Activated T-helper 17 cell treated with anti-CD3 and anti-CD28 coated beads, Interleukin-2, amount 50 U/mL, for 72 hours (primary cell): Measurements from ENCODE around the gene CCNK. TPM values are rescaled to one million over a fixed set of nuclear protein-coding genes. Genes with fewer than 3 reads are reported as not detected.

Source experiments
- total RNA-seq, 2 donors: library from RNA; stranded (reverse); gene quantifications; one replicate each; pipeline ENCODE4 v1.2.3, GENCODE V29; 2022

Gene CCNK
- total RNA-seq, 2 donors from 2014 or later, result 65.7 to 89.0 TPM

Other genes starting within 250 kb of the CCNK start
- 10 to 100 TPM; 51.4 to 52.9 TPM for gene BCL11B, start 209.2 kb upstream of the CCNK start, total RNA-seq
- 10 to 100 TPM; 32.8 to 53.2 TPM for gene SETD3, start 550 bp upstream of the CCNK start, total RNA-seq
- 1 to 10 TPM; 2.8 to 3.4 TPM for gene CCDC85C, start 122.8 kb downstream of the CCNK start, total RNA-seq
- under 1 TPM in 1 of 2 donors, not detected in 1; 0.19 TPM for gene HHIPL1, start 163.7 kb downstream of the CCNK start, total RNA-seq
- under 1 TPM; 0.04 to 0.16 TPM for gene CYP46A1, start 202.9 kb downstream of the CCNK start, total RNA-seq